Hematopoietic multipotent progenitor cell treated with erythropoietin and hydrocortisone succinate and interleukin-3 and kit ligand, for 8 days (in vitro differentiated cells): ENCODE results near the gene WDR45B.

Experiments
- DNase-seq: peaks from one replicate; pipeline ENCODE4 v3.0.0-alpha.2; 2015

Gene WDR45B

DNA sequence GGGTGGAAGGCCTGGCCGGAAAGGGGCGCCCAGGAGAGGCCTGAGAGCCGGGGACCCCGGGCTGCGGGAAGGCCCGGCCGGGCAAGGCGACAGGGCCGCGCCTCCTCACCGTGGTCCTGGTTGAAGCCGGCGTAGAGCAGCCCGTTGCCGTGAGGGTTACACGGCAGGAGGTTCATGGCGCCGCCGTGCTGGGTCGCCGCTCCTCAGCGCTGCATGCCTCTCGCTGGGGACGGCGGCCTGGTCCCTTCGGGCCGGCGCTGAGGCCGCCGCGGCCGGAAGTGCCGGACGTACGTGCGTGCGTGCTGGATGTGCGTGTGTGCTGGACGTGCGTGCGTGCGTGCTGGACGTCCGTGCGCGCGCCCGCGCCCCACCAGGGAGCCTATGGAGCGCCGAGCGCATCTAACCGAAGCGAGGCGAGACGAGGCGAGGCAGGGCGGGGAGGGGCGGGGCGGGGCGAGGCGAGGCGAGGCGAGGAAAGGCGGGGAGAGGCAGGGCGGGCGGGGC is at the start of gene WDR45B:
WDR45B (minus strand) TSS at position 280 of the 504 bp plus-strand sequence; CDS start at position 176, 104 bp downstream.
- DNase-seq, result peak; percentile 94

DNA sequence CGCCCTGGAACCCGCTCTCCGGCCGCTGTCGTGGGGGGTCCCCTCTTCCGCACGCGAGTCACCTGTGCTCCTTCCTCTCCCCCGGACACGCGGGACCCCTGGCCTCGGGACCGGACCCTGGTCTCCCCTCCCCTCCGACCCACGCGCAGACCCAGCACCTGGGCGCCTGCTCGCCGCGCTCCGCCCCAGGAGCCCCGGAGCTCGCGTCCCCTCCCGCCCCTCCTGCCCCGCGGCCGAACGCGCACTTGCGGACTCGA is 49.5 kb upstream of the WDR45B start:
- DNase-seq, result no peak

DNA sequence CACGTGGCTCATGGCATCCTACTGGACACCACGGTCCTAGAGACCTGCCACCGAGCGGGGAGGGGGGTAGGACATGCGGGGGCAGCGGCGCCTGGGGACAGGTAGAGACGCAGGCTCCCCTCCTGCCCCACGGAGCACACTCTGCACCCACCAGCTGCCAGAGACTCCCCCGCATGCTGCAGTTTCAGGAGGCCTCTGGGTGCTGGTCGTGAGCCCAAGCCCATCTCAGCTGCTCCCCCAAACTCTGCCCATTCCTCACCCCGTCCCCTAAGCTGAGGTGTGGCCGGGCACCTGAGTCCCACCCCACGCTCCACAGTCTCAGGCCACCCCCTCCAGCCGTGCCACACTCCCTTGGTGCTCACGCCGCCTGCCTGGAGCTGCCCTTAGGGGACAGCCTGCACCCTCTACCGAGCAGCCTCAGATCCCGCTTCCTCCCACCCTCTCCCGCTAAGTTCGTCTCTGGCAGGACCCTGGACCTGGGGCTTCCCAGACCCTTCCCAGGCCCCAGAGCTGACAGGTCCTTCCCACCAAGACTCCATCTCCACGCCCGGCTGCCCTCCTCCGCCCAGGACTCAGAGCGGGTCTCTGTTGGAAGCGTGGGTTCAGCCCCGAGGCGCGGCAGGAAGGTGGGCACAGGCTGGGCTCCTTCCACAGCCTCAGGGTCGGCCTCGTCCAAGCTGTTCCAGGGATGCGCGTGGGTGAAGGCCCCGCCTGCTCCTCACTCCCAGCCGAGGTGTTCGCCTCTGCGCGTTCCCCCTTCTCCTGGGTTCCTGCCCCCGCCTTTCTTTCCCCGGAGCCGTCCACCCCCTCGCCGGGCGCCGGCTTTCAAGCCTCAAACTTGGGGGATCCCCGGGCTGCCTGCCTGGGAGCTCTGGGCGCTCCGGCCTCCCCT is 48.9 kb upstream of the WDR45B start:
- DNase-seq, result no peak

GRCh38 chr17:82696259-82696658 is 48.0 kb upstream of the WDR45B start:
- no peak for DNase-seq

GRCh38 chr17:82694647-82695046 is 46.4 kb upstream of the WDR45B start:
- DNase-seq, result no peak

DNA sequence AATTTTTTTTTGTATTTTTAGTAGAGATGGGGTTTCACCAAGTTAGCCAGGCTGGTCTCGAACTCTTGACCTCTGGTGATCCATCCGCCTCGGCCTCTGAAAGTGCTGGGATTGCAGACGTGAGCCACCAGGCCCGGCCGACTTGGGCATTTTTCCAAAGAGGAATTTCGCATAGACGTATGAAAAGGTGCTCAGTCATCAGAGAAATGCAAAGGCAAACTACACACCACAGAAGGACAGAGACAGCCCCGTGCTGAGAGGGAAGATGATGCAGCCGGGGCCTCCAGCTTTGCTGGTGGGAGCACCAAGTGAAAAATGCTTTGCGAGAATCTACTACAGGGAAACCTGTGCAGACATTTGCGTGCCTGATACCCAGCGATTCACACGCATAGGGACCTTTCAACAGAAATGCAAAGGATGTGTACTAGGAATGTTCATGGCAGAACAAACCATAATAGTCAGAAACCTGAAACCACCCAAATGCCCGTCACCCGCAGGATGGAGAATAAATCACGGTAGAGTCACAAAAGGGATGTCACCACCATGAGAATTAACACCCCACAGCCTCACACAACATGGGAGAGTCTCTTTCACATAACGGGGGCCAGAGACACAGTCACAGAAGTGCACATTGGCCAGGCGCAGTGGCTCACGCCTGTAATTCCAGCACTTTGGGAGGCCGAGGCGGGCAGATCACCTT is 45.1 kb upstream of the WDR45B start:
- DNase-seq, result no peak

GRCh38 chr17:82692268-82692667 is 44.0 kb upstream of the WDR45B start:
- DNase-seq, result no peak

DNA sequence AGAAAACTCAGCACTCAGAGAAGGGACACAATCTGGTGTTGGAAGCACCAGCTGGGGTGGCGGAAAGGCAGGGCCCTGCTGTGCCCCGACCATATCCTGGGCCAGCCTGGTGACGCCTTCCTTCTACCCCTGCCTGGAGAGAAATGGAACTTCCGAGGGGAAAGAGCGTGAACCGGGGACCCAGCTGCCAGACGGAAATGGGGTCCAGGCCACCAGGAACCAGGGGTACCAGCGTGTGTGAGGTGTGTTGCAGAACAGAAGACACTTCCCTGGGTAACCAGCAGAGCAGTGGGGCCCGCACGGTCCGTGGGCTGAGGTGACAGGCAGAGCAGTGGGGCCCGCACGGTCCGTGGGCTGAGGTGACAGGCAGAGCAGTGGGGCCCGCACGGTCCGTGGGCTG is 43.5 kb upstream of the WDR45B start:
- DNase-seq, result no peak

- DNase-seq, result no peak
These were observed 42.7 kb upstream of the WDR45B start for GRCh38 chr17:82690786-82691489.

GRCh38 chr17:82689077-82689476 is 40.8 kb upstream of the WDR45B start:
- DNase-seq, result no peak

GRCh38 chr17:82687871-82688270 is 39.6 kb upstream of the WDR45B start:
- DNase-seq, result no peak

DNA sequence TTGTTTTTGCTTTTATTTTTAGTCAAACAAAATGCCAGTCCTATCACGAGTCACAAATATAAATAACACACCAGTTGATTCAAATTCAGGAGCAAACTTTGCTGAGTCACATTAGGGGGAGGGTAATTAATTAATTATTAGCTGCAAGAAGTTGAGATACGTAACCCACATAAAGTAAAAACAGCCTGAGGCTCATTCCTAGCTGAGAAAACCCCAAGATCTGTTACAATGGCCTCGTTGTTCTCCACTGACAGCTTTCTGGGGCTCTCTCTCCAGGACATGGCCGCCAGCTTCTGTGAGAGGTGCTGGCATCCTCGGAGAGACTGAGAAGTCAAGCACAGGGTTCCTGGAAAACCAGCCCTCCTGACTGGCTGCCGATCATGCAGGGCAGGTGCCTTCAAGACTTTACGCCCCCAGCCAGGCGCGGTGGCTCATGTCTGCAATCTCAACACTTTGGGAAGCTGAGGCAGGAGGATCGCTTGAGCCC is 39.2 kb upstream of the WDR45B start:
- DNase-seq, result no peak

- no peak for DNase-seq
These were observed 38.4 kb upstream of the WDR45B start for GRCh38 chr17:82686366-82687324.

GRCh38 chr17:82685291-82685690 is 37.0 kb upstream of the WDR45B start:
- no peak for DNase-seq

GRCh38 chr17:82684228-82684841 is 36.1 kb upstream of the WDR45B start:
- DNase-seq, result no peak

- no peak for DNase-seq
These were observed 35.3 kb upstream of the WDR45B start for GRCh38 chr17:82683534-82683933.

DNA sequence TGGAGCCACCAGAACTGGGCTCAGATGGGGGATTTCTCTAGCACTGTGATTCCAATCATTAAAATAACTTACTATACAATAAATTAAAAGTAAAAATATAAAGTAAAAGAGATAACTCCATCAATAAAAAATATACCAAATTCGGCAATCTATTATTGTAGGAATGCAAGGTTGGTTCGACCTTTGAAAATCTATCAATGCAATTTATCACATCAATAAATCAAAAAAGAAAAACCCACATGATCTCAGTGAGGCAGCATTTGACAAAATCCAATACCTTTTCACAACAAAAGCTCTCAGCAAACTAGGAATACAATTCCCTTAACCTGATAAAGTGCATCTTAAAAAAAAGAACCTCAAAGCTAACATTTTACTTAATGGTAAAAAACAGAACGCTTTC is 33.3 kb upstream of the WDR45B start:
- DNase-seq, result no peak

DNA sequence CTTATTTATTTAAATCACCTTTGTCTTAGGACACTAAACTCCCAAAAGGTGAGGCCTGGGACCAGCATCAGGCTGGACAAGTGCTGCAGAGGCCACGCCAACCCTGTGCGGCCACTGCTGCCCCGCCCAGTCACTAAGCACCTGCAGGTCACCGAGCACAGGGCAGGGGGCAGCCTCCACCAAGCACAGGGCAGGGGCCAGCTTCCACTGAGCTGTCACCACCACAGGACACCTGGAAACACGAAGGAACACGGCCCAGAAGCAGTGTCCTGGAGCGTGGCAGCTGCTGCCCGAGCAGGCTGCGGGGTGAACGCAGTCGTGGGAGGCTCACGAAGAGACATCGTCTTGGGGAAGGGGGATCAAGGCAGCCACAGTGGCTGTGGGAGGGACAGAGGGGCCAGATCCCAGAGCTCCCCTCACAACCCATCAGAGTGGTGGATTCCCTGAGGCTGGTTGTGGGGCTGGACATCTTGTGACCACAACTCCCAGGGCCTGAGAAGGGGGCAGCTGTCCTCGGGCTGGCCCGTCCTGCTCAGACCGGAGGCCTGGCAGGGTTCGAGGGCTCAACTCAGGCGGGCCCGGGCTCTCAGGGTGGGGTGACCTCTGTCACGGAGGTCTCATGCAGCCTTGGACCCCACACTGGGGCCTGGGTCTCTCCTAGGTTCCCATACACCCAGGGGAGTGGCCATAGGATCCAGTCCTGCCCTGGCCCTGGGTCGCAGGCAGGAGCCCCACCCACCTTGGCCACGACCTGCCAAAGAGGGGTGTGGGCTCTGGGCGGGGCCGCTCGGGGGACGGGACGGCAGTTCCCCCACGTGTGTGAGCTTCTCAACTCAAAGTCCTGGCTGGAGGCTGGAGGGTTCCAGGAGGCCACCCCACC is 31.6 kb upstream of the WDR45B start:
- DNase-seq, result no peak

DNA sequence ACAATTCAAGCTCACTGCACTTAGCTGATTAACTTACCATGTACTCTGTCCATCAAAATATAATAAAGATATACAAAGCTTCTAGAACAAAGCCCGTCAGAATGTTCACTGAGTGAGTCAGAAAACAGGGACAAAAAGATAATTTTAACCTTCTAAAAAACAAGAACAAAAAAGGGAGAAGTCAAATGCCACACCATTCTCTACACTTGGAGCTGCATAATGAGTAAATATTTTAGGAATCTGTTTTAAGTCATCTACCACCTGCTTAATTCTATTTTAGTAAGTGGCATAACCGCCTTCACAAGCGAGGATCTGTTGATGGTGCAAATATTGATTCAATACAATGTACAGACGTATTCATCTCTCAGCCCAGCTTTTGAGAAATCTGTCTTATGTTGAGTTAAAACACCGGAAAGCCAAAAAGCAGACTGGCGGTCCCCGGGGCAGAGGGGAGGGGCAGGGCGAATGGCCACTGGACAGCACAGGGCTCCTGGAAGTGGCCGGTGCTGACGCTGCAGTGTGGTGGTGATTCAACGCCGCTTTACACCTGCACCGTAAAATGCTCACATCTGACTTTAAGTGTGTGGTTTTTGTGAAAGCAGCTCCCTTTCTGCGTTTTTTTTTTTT is 30.1 kb upstream of the WDR45B start:
- DNase-seq, result no peak

DNA sequence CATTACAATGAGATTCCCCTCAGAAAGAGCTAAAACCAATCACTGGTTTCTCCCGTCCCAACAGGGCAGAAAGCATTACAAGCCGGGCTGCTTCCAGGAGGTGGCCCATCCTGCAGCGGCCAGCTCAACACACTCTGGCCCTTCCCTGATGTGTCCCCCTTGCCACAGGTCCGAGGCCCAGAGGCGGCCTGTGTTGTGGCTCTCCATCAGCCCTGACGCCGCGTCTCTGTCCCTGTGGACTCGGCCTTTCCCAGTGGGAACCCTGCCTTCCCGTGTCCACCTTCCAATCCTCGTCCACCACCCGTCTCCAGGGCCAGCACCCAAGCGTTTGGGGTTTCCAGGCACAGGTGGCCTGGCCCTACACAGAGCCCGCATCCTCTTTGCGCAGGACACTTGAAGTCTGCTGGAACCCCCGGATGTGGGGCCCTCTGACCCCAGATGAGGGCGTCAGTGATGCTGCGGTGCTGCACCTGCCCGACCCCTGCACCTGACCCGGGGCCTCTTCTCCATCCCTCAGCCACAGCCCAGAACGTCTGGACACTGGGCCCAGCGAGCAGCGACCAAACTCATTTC is 29.2 kb upstream of the WDR45B start:
- no peak for DNase-seq
